Astrocyte (in vitro differentiated cells and primary cell): Measurements from ENCODE around the gene SOSTDC1.

Experiments
- EZH2 ChIP-seq: IDR thresholded peaks from 2 replicates; pipeline ENCODE4 v1.6.1; 2012; ENCODE audit warnings: mild to moderate bottlenecking, low read length, inconsistent platforms; ENCODE audit not compliant: insufficient read depth
- TF ChIP-seq, protein P1 (sequence below): IDR thresholded peaks from 2 replicates; pipeline ENCODE4 v1.5.1; 2011; ENCODE audit warnings: low read depth, mild to moderate bottlenecking, inconsistent platforms, low read length, moderate library complexity; ENCODE audit not compliant: insufficient read depth

DNA sequence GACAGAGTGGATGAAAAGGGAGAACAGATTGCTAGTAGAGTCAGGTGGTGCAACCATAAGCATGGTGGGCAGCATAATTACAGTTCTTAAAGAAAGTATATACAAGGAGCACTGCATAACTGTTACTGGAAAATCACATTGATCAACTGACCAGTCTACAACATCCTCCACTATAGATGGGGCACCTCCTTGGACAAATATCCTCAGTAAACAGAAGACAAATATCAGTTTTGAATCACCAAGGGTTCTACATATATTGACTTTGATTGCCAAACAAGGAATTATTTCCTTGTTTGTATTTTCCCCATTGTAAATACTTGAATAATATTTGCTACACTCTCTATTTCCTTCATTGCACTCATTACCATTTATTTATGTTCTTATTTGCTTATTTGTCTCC, 26.6 kb downstream of the SOSTDC1 start:
- TF ChIP-seq, protein P1, sequence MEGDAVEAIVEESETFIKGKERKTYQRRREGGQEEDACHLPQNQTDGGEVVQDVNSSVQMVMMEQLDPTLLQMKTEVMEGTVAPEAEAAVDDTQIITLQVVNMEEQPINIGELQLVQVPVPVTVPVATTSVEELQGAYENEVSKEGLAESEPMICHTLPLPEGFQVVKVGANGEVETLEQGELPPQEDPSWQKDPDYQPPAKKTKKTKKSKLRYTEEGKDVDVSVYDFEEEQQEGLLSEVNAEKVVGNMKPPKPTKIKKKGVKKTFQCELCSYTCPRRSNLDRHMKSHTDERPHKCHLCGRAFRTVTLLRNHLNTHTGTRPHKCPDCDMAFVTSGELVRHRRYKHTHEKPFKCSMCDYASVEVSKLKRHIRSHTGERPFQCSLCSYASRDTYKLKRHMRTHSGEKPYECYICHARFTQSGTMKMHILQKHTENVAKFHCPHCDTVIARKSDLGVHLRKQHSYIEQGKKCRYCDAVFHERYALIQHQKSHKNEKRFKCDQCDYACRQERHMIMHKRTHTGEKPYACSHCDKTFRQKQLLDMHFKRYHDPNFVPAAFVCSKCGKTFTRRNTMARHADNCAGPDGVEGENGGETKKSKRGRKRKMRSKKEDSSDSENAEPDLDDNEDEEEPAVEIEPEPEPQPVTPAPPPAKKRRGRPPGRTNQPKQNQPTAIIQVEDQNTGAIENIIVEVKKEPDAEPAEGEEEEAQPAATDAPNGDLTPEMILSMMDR: no peak
- TF ChIP-seq EZH2: no peak
